ENCODE data around the gene CCDC107.
A peak's percentile ranks its signal among the peaks of the same experiment; 100 is the strongest.

Gene CCDC107

DNA sequence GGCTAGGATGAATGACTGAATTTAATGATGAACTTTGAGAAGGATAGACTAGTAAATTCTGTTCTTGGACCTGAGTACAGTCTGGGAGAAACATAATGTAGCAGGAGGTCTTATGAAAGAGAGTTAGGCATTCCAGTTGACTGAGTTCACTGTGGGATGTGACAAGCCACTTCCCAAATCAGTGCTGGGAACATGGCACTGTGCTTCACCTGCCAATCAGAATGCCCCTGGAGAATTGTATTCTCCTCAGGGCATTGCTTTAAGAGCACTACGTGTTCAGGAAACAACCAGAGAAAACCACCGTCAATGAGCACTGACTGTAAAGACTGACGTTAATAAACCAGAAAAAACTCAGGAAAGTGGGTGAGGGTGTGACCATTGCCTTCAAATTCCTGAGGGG is 1.2 kb downstream of the CCDC107 start:
- Histone ChIP-seq H3K18ac (ENCODE audit: low read depth in 1 of 2, low read length in 2 of 2) (no peak overlapping the region), H2AFZ (ENCODE audit: low read depth, low read length) (no peak overlapping the region), H4K91ac (ENCODE audit: low read length) (no peak overlapping the region), H3K9ac (ENCODE audit: low read length) (peak overlapping the region; percentile 98), H3K4ac (ENCODE audit: low read depth in 1 of 2, low read length in 2 of 2) (no peak overlapping the region), H2BK15ac (ENCODE audit: low read depth, poor library complexity, severe bottlenecking) (no peak overlapping the region), H2BK120ac (ENCODE audit: low read depth, low read length) (no peak overlapping the region), H3K36me3 (ENCODE audit: control insufficient read depth in 1 of 2, insufficient read depth in 2 of 2, low read depth in 1 of 2, low read length in 2 of 2) (peaks cover 18 to 33% of the 10 kb centered on the region in 2 experiments), H3K4me1 (ENCODE audit: control insufficient read depth, insufficient read depth, low read depth, low read length) (peaks cover 12% of the 10 kb centered on the region), H4K8ac (ENCODE audit: low read length) (no peak overlapping the region), H2BK5ac (ENCODE audit: low read depth, low read length, poor library complexity, severe bottlenecking) (no peak overlapping the region), H3K79me1 (replicated peaks; ENCODE audit: low read length, poor library complexity, severe bottlenecking) (peaks cover 14% of the 10 kb centered on the region), H3K27ac (ENCODE audit: low read length, poor library complexity, severe bottlenecking) (no peak overlapping the region), H3K14ac (ENCODE audit: low read length in 2 of 2) (no peak overlapping the region), H3K27me3 (ENCODE audit: control insufficient read depth in 1 of 2, insufficient read depth in 1 of 2, low read length in 2 of 2) (no peaks in the 10 kb centered on the region), H3K4me2 (ENCODE audit: low read length, poor library complexity, severe bottlenecking) (no peak overlapping the region), H2AK5ac (ENCODE audit: low read length, severe bottlenecking) (no peak overlapping the region), H3K9me3 (ENCODE audit: control insufficient read depth, low read length) (no peaks in the 10 kb centered on the region), H3K4me3 (ENCODE audit: insufficient read depth in 1 of 2, low read depth in 1 of 2, low read length in 2 of 2) (peak overlapping the region in 1 of 2 experiments; percentile 96), H3K23ac (ENCODE audit: low read length in 2 of 2) (no peak overlapping the region), H2BK12ac (ENCODE audit: low read length in 2 of 2) (no peak overlapping the region)
- 49% methylated on average over 3 of the region's 3 CpGs for WGBS
- peak; percentile 79 for DNase-seq

- no peak overlapping the region for H3K4ac ChIP-seq (ENCODE audit: low read depth in 1 of 2, low read length in 2 of 2)
- H2AK5ac ChIP-seq (ENCODE audit: low read length, severe bottlenecking), result peak overlapping the region; percentile 3
- H3K27me3 ChIP-seq (ENCODE audit: control insufficient read depth in 1 of 2, insufficient read depth in 1 of 2, low read length in 2 of 2), result no peaks in the 10 kb centered on the region
- H3K79me1 ChIP-seq (replicated peaks; ENCODE audit: low read length, poor library complexity, severe bottlenecking), result peaks cover 16% of the 10 kb centered on the region
- H3K27ac ChIP-seq (ENCODE audit: low read length, poor library complexity, severe bottlenecking), result peak overlapping the region; percentile 43
- no peak overlapping the region for H2AFZ ChIP-seq (ENCODE audit: low read depth, low read length)
- H3K4me1 ChIP-seq (ENCODE audit: control insufficient read depth, insufficient read depth, low read depth, low read length), result peaks cover 20% of the 10 kb centered on the region
- peak overlapping the region; percentile 0 for H2BK15ac ChIP-seq (ENCODE audit: low read depth, poor library complexity, severe bottlenecking)
- peaks cover 18 to 33% of the 10 kb centered on the region in 2 experiments for H3K36me3 ChIP-seq (ENCODE audit: control insufficient read depth in 1 of 2, insufficient read depth in 2 of 2, low read depth in 1 of 2, low read length in 2 of 2)
- H3K9ac ChIP-seq (ENCODE audit: low read length), result peak overlapping the region; percentile 37
- H3K23ac ChIP-seq (ENCODE audit: low read length in 2 of 2), result no peak overlapping the region
- H4K91ac ChIP-seq (ENCODE audit: low read length), result peak overlapping the region; percentile 76
- no peak overlapping the region for H3K14ac ChIP-seq (ENCODE audit: low read length in 2 of 2)
- H4K8ac ChIP-seq (ENCODE audit: low read length), result peak overlapping the region; percentile 77
- H2BK5ac ChIP-seq (ENCODE audit: low read depth, low read length, poor library complexity, severe bottlenecking), result peak overlapping the region; percentile 37
- DNase-seq, result peak; percentile 64
- peak overlapping the region; percentile 80 to 84 for H2BK12ac ChIP-seq (ENCODE audit: low read length in 2 of 2)
- WGBS, result 59% methylated on average over 9 of the region's 9 CpGs
- H3K9me3 ChIP-seq (ENCODE audit: control insufficient read depth, low read length), result no peaks in the 10 kb centered on the region
- peak overlapping the region in 1 of 2 experiments; percentile 9 for H3K18ac ChIP-seq (ENCODE audit: low read depth in 1 of 2, low read length in 2 of 2)
- H3K4me3 ChIP-seq (ENCODE audit: insufficient read depth in 1 of 2, low read depth in 1 of 2, low read length in 2 of 2), result no peak overlapping the region
- H3K4me2 ChIP-seq (ENCODE audit: low read length, poor library complexity, severe bottlenecking), result no peak overlapping the region
- no peak overlapping the region for H2BK120ac ChIP-seq (ENCODE audit: low read depth, low read length)
Observed at GRCh38 chr9:35660966-35661415, 2.9 kb downstream of the CCDC107 start.

DNA sequence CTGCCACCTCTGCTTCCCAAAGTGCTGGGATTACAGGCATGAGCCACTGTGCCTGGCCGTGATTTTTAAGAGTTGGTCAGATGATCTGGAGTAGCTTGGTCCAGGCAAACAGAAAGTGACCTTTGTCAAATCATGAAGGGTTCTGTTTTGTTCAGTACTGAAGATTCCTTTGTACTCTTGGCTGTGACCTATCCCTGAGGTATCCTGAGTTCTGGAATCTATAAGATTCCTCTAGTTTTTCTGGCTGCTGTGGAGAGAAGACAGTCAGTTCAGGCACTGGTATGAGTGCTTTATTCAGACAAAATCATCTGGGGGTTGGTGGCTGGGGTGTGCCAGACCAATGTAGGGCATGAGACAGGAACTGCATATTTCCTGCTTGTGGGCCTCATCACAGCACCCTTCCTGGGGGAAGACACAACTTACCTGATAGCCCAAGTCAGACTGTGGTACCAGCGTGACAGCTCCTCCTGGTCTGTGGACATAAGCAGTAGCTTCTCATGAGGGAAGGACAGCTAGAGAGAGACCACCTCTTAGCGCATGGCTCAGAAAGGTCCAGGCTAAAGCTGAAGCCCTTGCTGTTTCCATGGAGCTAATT is 3.8 kb downstream of the CCDC107 start:
- Histone ChIP-seq H3K4me3 (ENCODE audit: insufficient read depth in 1 of 2, low read depth in 1 of 2, low read length in 2 of 2) (no peak overlapping the region), H3K18ac (ENCODE audit: low read depth in 1 of 2, low read length in 2 of 2) (no peak overlapping the region), H3K27ac (ENCODE audit: low read length, poor library complexity, severe bottlenecking) (no peak overlapping the region), H3K4me1 (ENCODE audit: control insufficient read depth, insufficient read depth, low read depth, low read length) (peaks cover 20% of the 10 kb centered on the region), H3K4me2 (ENCODE audit: low read length, poor library complexity, severe bottlenecking) (no peak overlapping the region), H3K27me3 (ENCODE audit: control insufficient read depth in 1 of 2, insufficient read depth in 1 of 2, low read length in 2 of 2) (no peaks in the 10 kb centered on the region), H3K14ac (ENCODE audit: low read length in 2 of 2) (no peak overlapping the region), H3K9ac (ENCODE audit: low read length) (no peak overlapping the region), H3K36me3 (ENCODE audit: control insufficient read depth in 1 of 2, insufficient read depth in 2 of 2, low read depth in 1 of 2, low read length in 2 of 2) (peaks cover 18 to 33% of the 10 kb centered on the region in 2 experiments), H3K4ac (ENCODE audit: low read depth in 1 of 2, low read length in 2 of 2) (no peak overlapping the region), H3K23ac (ENCODE audit: low read length in 2 of 2) (no peak overlapping the region), H2AK5ac (ENCODE audit: low read length, severe bottlenecking) (no peak overlapping the region), H2BK5ac (ENCODE audit: low read depth, low read length, poor library complexity, severe bottlenecking) (no peak overlapping the region), H2BK15ac (ENCODE audit: low read depth, poor library complexity, severe bottlenecking) (no peak overlapping the region), H4K8ac (ENCODE audit: low read length) (no peak overlapping the region), H3K9me3 (ENCODE audit: control insufficient read depth, low read length) (no peaks in the 10 kb centered on the region), H3K79me1 (replicated peaks; ENCODE audit: low read length, poor library complexity, severe bottlenecking) (peaks cover 16% of the 10 kb centered on the region), H2BK120ac (ENCODE audit: low read depth, low read length) (no peak overlapping the region), H2BK12ac (ENCODE audit: low read length in 2 of 2) (no peak overlapping the region), H2AFZ (ENCODE audit: low read depth, low read length) (no peak overlapping the region), H4K91ac (ENCODE audit: low read length) (no peak overlapping the region)
- WGBS, result 94% methylated on average over 3 of the region's 3 CpGs
- no peak for DNase-seq

DNA sequence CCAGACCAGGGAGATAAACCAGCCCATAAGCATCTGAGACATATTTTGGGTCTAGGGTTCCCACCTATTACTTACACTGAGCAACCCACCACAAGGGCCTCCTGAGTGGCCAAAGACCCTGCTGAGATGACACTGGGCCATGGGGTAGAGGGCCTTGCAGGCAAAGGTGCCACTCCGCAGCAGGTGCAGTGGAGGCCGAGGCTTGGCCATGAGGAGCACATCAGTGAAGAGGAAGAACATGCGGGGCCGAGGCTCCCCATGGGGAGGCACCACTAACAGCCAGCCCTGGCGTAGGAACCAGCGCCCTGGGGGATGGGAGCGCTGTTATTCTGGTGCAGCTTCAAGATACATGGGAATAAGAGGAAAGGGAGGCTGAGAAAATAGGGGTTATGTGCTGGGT is 4.3 kb downstream of the CCDC107 start:
- H3K9ac ChIP-seq (ENCODE audit: low read length), result no peak overlapping the region
- no peak overlapping the region for H2BK15ac ChIP-seq (ENCODE audit: low read depth, poor library complexity, severe bottlenecking)
- over 99% methylated on average over 7 of the region's 7 CpGs for WGBS
- H2AFZ ChIP-seq (ENCODE audit: low read depth, low read length), result no peak overlapping the region
- no peaks in the 10 kb centered on the region for H3K27me3 ChIP-seq (ENCODE audit: control insufficient read depth in 1 of 2, insufficient read depth in 1 of 2, low read length in 2 of 2)
- H3K14ac ChIP-seq (ENCODE audit: low read length in 2 of 2), result no peak overlapping the region
- H4K91ac ChIP-seq (ENCODE audit: low read length), result no peak overlapping the region
- H3K36me3 ChIP-seq (ENCODE audit: control insufficient read depth in 1 of 2, insufficient read depth in 2 of 2, low read depth in 1 of 2, low read length in 2 of 2), result peaks cover 18 to 33% of the 10 kb centered on the region in 2 experiments
- no peak overlapping the region for H3K18ac ChIP-seq (ENCODE audit: low read depth in 1 of 2, low read length in 2 of 2)
- H4K8ac ChIP-seq (ENCODE audit: low read length), result no peak overlapping the region
- no peak for DNase-seq
- H3K4me2 ChIP-seq (ENCODE audit: low read length, poor library complexity, severe bottlenecking), result no peak overlapping the region
- no peak overlapping the region for H2BK120ac ChIP-seq (ENCODE audit: low read depth, low read length)
- no peak overlapping the region for H3K27ac ChIP-seq (ENCODE audit: low read length, poor library complexity, severe bottlenecking)
- H3K79me1 ChIP-seq (replicated peaks; ENCODE audit: low read length, poor library complexity, severe bottlenecking), result peaks cover 16% of the 10 kb centered on the region
- H2BK12ac ChIP-seq (ENCODE audit: low read length in 2 of 2), result no peak overlapping the region
- no peak overlapping the region for H3K4me3 ChIP-seq (ENCODE audit: insufficient read depth in 1 of 2, low read depth in 1 of 2, low read length in 2 of 2)
- H3K4me1 ChIP-seq (ENCODE audit: control insufficient read depth, insufficient read depth, low read depth, low read length), result peaks cover 17% of the 10 kb centered on the region
- H2AK5ac ChIP-seq (ENCODE audit: low read length, severe bottlenecking), result no peak overlapping the region
- no peak overlapping the region for H3K23ac ChIP-seq (ENCODE audit: low read length in 2 of 2)
- no peaks in the 10 kb centered on the region for H3K9me3 ChIP-seq (ENCODE audit: control insufficient read depth, low read length)
- no peak overlapping the region for H3K4ac ChIP-seq (ENCODE audit: low read depth in 1 of 2, low read length in 2 of 2)
- H2BK5ac ChIP-seq (ENCODE audit: low read depth, low read length, poor library complexity, severe bottlenecking), result no peak overlapping the region

Measured in mesenchymal stem cell (in vitro differentiated cells and primary cell).